ENCODE data around the gene SYTL3.

SYTL3 gene

GRCh38 chr6:158775832-158776231 is 126.0 kb downstream of the SYTL3 start:
- ChIA-PET CTCF (no interaction called here), POLR2A (no interaction called here)
- DNase-seq (ENCODE audit: extremely low spot score) = no peak
- TF ChIP-seq CTCF (IDR thresholded peaks at IDR 0.05; ENCODE audit: control extremely low read depth, extremely low read depth, low read depth, missing control alignments) = no peak

- CTCF ChIA-PET = interaction anchor here (1.2 kb wide), 2 partner anchors 17 to 73 kb away, joined by 3 to 4 read pairs; no protein-coding TSS in a partner anchor
- no peak for DNase-seq (ENCODE audit: extremely low spot score)
- TF ChIP-seq CTCF (IDR thresholded peaks at IDR 0.05; ENCODE audit: control extremely low read depth, extremely low read depth, low read depth, missing control alignments) = no peak
- POLR2A ChIA-PET = no interaction called here
These were observed 126.9 kb downstream of the SYTL3 start for GRCh38 chr6:158776737-158777136.

DNA sequence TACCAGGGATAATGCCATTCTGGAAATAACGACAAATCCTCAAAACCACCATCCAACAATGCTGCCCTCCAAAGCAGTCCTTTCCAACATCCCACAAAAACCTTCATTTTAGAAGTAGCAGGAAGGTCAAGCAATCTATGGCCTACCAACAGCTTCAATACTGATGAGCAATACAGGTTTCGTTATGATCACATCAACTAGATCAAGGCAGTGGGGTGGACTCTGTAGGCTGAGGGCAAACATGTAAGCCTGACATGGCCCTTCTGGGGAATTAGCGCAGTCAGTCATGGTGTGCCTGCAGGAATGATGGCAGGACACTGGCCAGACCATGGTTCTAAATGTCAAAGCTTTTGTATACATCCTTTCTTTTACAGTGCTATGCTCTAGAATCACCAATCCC is 127.7 kb downstream of the SYTL3 start:
- TF ChIP-seq CTCF (IDR thresholded peaks at IDR 0.05; ENCODE audit: control extremely low read depth, extremely low read depth, low read depth, missing control alignments) = no peak
- ChIA-PET CTCF (interaction anchor here (1.2 kb wide), 2 partner anchors 16 to 74 kb away, joined by 3 to 4 read pairs; no protein-coding TSS in a partner anchor), POLR2A (no interaction called here)
- no peak for DNase-seq (ENCODE audit: extremely low spot score)

GRCh38 chr6:158778005-158778527 is 128.2 kb downstream of the SYTL3 start:
- ChIA-PET CTCF (interaction anchor here (1.2 kb wide), 1 partner anchor 15 kb away, joined by 4 read pairs; no protein-coding TSS in a partner anchor), POLR2A (no interaction called here)
- DNase-seq (ENCODE audit: extremely low spot score) = no peak
- no peak for TF ChIP-seq CTCF (IDR thresholded peaks at IDR 0.05; ENCODE audit: control extremely low read depth, extremely low read depth, low read depth, missing control alignments)

DNA sequence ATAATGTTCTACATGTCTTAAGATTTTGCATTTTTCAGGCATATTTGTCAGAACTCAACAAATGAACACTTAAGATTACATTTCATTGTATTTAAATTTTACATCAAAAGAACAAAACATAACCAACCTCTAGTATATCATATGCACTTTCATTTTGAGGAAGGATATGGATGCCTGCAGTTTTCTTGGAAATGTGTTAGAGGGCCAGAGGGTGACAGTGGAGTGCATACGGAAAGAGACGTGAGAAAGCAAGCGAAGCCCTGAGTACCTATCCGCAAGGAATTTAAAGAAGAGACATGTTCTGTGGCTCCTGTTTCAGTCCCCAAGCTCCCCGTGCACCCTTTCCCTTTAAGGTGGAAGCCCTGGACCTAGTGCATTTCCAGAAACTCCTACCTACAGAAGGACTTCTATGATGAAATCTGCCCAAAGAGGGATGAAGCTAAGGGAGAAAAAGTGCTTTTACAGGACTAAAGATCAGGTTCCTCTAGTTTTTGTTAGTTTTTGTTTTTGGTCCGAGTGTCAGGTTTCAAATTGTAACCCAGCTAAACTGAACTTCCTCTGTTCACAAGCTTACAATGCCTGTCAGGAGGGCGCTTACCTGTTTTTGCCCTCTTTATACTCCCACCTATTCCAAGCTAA is 130.5 kb downstream of the SYTL3 start:
- POLR2A ChIA-PET = interaction anchor here (0.5 kb wide), 1 partner anchor 327 kb away, joined by 3 read pairs; no protein-coding TSS in a partner anchor
- no peak for DNase-seq (ENCODE audit: extremely low spot score)
- CTCF ChIA-PET = interaction anchor here (0.8 to 4.9 kb wide), 5 partner anchors 9 to 76 kb away, joined by 3 to 23 read pairs (median 3); no protein-coding TSS in a partner anchor
- no peak for TF ChIP-seq CTCF (IDR thresholded peaks at IDR 0.05; ENCODE audit: control extremely low read depth, extremely low read depth, low read depth, missing control alignments)

GRCh38 chr6:158780988-158781691 is 131.3 kb downstream of the SYTL3 start:
- ChIA-PET POLR2A (interaction anchor here (0.5 kb wide), 1 partner anchor 327 kb away, joined by 3 read pairs; no protein-coding TSS in a partner anchor), CTCF (interaction anchor here (0.8 to 4.9 kb wide), 7 partner anchors 8 to 178 kb away, joined by 3 to 23 read pairs (median 3); no protein-coding TSS in a partner anchor)
- no peak for DNase-seq (ENCODE audit: extremely low spot score)
- no peak for TF ChIP-seq CTCF (IDR thresholded peaks at IDR 0.05; ENCODE audit: control extremely low read depth, extremely low read depth, low read depth, missing control alignments)
